Progenitor cell of endocrine pancreas (in vitro differentiated cells): ENCODE data around the gene GPS1. TPM values are rescaled to one million over a fixed set of nuclear protein-coding genes. Genes with fewer than 3 reads are reported as not detected.

Experiments
- DNase-seq: peaks from one replicate; pipeline ENCODE4 v3.0.0; 2021; ENCODE audit warnings: low spot score; ENCODE audit not compliant: unreplicated experiment
- H3K27ac Mint-ChIP-seq: 2 replicates; pipeline ENCODE4 v1.8.0; 2021; ENCODE audit warnings: mild to moderate bottlenecking, moderate library complexity, mixed read lengths
- H3K27me3 Mint-ChIP-seq: 2 replicates; pipeline ENCODE4 v1.8.0; 2021; ENCODE audit warnings: mixed read lengths
- H3K36me3 Mint-ChIP-seq: 2 replicates; pipeline ENCODE4 v1.8.0; 2022; ENCODE audit warnings: mixed read lengths; ENCODE audit not compliant: insufficient read depth
- H3K4me1 Mint-ChIP-seq: 2 replicates; pipeline ENCODE4 v1.8.0; 2021; ENCODE audit warnings: low read depth, mixed read lengths
- H3K4me3 Mint-ChIP-seq: 2 replicates; pipeline ENCODE4 v1.8.0; 2021; ENCODE audit warnings: low read depth, mild to moderate bottlenecking, moderate library complexity, mixed read lengths
- H3K9me3 Mint-ChIP-seq: 2 replicates; pipeline ENCODE4 v1.8.0; 2021; ENCODE audit warnings: low read depth, mixed read lengths
- total RNA-seq: library from RNA; stranded (reverse); gene quantifications from 2 replicates; pipeline ENCODE4 v1.2.1, GENCODE V29; 2021
- TF ChIP-seq, protein P1 (sequence below): fragments of 200-600 bp; sonication (generic); IDR thresholded peaks from one replicate; pipeline ENCODE4 v1.5.0; 2021; ENCODE audit warnings: antibody characterized with exemption, mild to moderate bottlenecking; ENCODE audit not compliant: unreplicated experiment

Gene GPS1
- total RNA-seq, 1 donor from 2014 or later, result 137 TPM

DNA sequence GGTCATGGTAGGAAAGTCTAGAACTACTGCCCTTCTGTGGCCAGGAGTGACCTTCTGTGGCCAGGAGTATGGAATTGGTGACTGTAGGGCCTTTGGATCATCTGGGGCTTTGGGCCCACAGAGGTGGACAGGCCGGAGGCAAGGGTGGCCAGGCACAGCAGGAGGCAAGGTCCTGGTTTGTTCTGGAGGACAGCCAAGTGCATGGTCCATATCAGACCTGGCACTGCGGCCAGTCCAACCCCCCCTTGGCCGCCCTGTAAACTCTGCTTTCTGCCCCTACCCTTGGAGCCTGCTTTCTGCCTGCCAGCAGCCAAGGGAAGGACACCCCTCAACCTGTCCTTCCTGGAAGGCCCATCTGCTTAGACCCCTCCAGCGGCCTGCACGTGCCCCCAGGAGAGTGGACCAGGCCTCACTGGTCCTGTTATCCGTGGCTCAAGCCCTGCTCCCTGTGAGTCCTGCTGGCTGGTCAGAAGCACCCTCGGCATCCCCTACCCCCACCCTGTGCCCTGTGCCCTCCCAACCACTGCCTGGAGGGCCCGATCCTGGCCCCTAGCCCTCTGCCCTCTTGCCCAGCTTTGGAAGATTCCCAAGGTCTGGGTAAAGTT, 11.9 kb upstream of the GPS1 start:
- peaks cover 19% of the 10 kb centered on the region for H3K27me3 Mint-ChIP-seq
- no peak overlapping the region for H3K4me3 Mint-ChIP-seq
- TF ChIP-seq, protein P1, sequence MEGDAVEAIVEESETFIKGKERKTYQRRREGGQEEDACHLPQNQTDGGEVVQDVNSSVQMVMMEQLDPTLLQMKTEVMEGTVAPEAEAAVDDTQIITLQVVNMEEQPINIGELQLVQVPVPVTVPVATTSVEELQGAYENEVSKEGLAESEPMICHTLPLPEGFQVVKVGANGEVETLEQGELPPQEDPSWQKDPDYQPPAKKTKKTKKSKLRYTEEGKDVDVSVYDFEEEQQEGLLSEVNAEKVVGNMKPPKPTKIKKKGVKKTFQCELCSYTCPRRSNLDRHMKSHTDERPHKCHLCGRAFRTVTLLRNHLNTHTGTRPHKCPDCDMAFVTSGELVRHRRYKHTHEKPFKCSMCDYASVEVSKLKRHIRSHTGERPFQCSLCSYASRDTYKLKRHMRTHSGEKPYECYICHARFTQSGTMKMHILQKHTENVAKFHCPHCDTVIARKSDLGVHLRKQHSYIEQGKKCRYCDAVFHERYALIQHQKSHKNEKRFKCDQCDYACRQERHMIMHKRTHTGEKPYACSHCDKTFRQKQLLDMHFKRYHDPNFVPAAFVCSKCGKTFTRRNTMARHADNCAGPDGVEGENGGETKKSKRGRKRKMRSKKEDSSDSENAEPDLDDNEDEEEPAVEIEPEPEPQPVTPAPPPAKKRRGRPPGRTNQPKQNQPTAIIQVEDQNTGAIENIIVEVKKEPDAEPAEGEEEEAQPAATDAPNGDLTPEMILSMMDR, result no peak
- H3K9me3 Mint-ChIP-seq, result no peaks in the 10 kb centered on the region
- DNase-seq, result no peak
- H3K36me3 Mint-ChIP-seq, result peaks cover 7% of the 10 kb centered on the region
- H3K4me1 Mint-ChIP-seq, result peaks cover 4% of the 10 kb centered on the region
- no peak overlapping the region for H3K27ac Mint-ChIP-seq

DNA sequence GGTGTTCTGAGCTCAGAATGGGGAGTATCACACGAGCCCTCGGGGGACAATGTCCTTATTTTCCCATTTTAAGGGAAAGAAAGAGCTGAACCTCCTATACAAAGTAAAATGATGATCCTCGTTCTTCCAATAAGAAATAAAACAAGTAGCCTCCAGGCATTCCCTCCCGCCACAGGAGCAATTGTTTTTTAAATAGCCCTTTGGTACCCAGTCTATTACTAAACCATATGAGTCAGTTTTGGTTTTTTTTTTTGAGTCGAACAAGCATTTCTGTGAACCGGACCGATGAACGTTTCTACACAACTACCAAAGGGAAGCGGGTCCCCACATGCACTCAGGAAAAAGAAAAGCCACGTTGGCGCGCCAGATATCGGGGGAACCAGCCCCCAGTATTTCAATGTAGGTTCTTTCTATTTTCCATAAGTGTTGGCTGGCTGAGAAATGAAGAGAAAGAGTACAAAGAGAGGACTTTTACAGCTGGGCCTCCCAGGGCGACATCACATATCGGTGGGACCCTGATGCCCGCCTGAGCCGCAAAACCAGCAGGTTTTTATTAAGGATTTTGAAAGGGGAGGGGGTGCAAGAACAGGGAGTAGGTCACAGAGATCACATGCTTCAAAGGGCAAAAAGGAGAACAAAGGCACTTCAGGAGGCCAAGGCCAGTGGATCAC, 10.4 kb upstream of the GPS1 start:
- Mint-ChIP-seq H3K4me1 (peaks cover 3% of the 10 kb centered on the region), H3K27ac (no peak overlapping the region), H3K4me3 (no peak overlapping the region), H3K9me3 (no peaks in the 10 kb centered on the region), H3K27me3 (peaks cover 13% of the 10 kb centered on the region), H3K36me3 (no peaks in the 10 kb centered on the region)
- TF ChIP-seq, protein P1, result no peak
- no peak for DNase-seq

DNA sequence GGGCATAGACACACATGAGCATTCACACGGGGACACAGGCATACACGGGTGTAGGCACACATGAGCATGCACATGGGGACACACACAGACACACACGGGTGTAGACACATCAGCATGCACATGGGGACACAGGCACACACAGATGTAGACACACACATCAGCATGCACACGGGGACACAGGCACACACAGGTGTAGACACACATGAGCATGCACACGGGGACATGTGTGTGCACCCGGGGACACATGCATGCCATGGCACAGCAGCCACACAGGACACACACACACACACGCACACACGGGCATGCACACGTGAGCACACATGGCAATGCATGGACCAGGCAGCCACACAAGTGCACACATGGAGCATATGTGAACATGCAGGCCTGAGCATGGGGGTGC, 9.0 kb upstream of the GPS1 start:
- H3K4me3 Mint-ChIP-seq, result no peak overlapping the region
- H3K4me1 Mint-ChIP-seq, result peaks cover 2% of the 10 kb centered on the region
- H3K36me3 Mint-ChIP-seq, result peaks cover 9% of the 10 kb centered on the region
- no peaks in the 10 kb centered on the region for H3K9me3 Mint-ChIP-seq
- H3K27ac Mint-ChIP-seq, result no peak overlapping the region
- TF ChIP-seq, protein P1, result no peak
- peaks cover 13% of the 10 kb centered on the region for H3K27me3 Mint-ChIP-seq
- DNase-seq, result no peak

DNA sequence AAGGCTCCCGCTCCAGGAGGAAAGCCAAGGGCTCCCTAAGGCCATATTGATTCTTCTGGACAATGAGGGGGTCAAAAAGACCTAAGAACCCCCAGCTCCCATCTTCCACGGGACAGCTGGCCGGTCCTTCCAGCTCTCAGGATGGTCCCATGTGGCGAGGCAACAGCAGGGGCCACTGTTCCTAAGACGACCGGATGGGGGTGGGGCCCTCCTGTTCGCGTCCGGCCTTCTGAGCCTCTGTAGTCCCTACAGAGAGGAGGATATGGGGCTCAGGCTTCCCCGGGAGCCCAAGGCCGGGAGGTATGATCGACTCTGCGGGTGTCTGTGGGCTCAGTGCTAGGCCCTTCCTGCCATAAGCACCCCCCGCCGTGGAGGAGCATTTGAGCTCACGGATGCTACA, 8.2 kb upstream of the GPS1 start:
- H3K4me1 Mint-ChIP-seq, result no peaks in the 10 kb centered on the region
- H3K27me3 Mint-ChIP-seq, result peaks cover 13% of the 10 kb centered on the region
- no peak overlapping the region for H3K27ac Mint-ChIP-seq
- peaks cover 10% of the 10 kb centered on the region for H3K36me3 Mint-ChIP-seq
- no peak overlapping the region for H3K4me3 Mint-ChIP-seq
- TF ChIP-seq, protein P1, result no peak
- no peak for DNase-seq
- no peaks in the 10 kb centered on the region for H3K9me3 Mint-ChIP-seq

DNA sequence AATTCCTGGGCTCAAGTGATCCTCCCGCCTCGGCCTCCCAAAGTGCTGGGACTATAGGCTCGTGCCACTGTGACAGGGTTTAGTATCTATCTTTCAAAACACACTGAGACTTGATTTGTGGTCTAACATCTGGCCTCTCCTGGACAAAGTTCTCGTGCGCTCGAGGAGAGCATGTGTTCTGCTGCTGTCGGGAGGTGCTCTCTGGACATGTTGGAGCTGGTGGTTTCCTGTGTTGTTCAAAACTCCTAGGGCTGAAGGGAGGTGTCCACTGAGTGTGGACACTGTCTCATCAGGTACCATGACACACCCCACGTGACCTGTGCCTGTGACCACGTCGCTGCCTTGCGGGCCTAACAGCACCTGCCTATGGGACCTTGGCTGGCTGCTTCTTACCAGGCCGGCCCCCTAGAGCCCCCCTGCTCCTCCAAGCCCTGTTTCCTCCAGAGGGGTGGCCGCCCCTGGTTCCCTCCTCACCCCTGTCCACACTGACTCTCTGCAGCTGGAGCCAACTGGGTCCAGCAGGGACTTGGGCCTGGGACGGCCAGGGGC, 5.7 kb upstream of the GPS1 start:
- TF ChIP-seq, protein P1, result no peak
- H3K9me3 Mint-ChIP-seq, result no peaks in the 10 kb centered on the region
- H3K36me3 Mint-ChIP-seq, result peaks cover 10% of the 10 kb centered on the region
- H3K27me3 Mint-ChIP-seq, result peaks cover 4% of the 10 kb centered on the region
- H3K4me3 Mint-ChIP-seq, result no peak overlapping the region
- no peak for DNase-seq
- no peak overlapping the region for H3K27ac Mint-ChIP-seq
- H3K4me1 Mint-ChIP-seq, result peaks cover 6% of the 10 kb centered on the region
